ENCODE results near the gene GMDS.

GMDS gene

GRCh38 chr6:1958257-1958656 is 287.1 kb downstream of the GMDS start:
- H2BK15ac ChIP-seq (ENCODE audit: low read depth, poor library complexity, severe bottlenecking) = no peak overlapping the region
- no peak overlapping the region for H3K4me2 ChIP-seq (ENCODE audit: low read length, poor library complexity, severe bottlenecking)
- no peak overlapping the region for H2BK12ac ChIP-seq (ENCODE audit: low read length in 2 of 2)
- peaks cover 2% of the 10 kb centered on the region for H3K79me1 ChIP-seq (replicated peaks; ENCODE audit: low read length, poor library complexity, severe bottlenecking)
- H4K8ac ChIP-seq (ENCODE audit: low read length) = no peak overlapping the region
- H3K27me3 ChIP-seq (ENCODE audit: control insufficient read depth in 1 of 2, insufficient read depth in 1 of 2, low read length in 2 of 2) = no peaks in the 10 kb centered on the region
- peaks cover 3% of the 10 kb centered on the region for H3K4me1 ChIP-seq (ENCODE audit: control insufficient read depth, insufficient read depth, low read depth, low read length)
- no peak overlapping the region for H3K14ac ChIP-seq (ENCODE audit: low read length in 2 of 2)
- no peak overlapping the region for H2BK120ac ChIP-seq (ENCODE audit: low read depth, low read length)
- WGBS = 85% methylated on average over 2 of the region's 4 CpGs
- H3K23ac ChIP-seq (ENCODE audit: low read length in 2 of 2) = no peak overlapping the region
- H3K4me3 ChIP-seq (ENCODE audit: insufficient read depth in 1 of 2, low read depth in 1 of 2, low read length in 2 of 2) = no peak overlapping the region
- no peak overlapping the region for H2AK5ac ChIP-seq (ENCODE audit: low read length, severe bottlenecking)
- no peak overlapping the region for H4K91ac ChIP-seq (ENCODE audit: low read length)
- H3K9ac ChIP-seq (ENCODE audit: low read length) = no peak overlapping the region
- no peak overlapping the region for H2BK5ac ChIP-seq (ENCODE audit: low read depth, low read length, poor library complexity, severe bottlenecking)
- no peaks in the 10 kb centered on the region for H3K9me3 ChIP-seq (ENCODE audit: control insufficient read depth, low read length)
- no peak for DNase-seq
- no peak overlapping the region for H3K18ac ChIP-seq (ENCODE audit: low read depth in 1 of 2, low read length in 2 of 2)
- H3K4ac ChIP-seq (ENCODE audit: low read depth in 1 of 2, low read length in 2 of 2) = no peak overlapping the region
- H2AFZ ChIP-seq (ENCODE audit: low read depth, low read length) = no peak overlapping the region
- H3K27ac ChIP-seq (ENCODE audit: low read length, poor library complexity, severe bottlenecking) = no peak overlapping the region
- peaks cover 0 to 3% of the 10 kb centered on the region in 2 experiments for H3K36me3 ChIP-seq (ENCODE audit: control insufficient read depth in 1 of 2, insufficient read depth in 2 of 2, low read depth in 1 of 2, low read length in 2 of 2)

GRCh38 chr6:1957746-1958145 is 287.7 kb downstream of the GMDS start:
- WGBS = 96% methylated on average over 3 of the region's 5 CpGs

GRCh38 chr6:1952740-1953360 is 292.6 kb downstream of the GMDS start:
- Histone ChIP-seq H3K27ac (ENCODE audit: low read length, poor library complexity, severe bottlenecking) (peak overlapping the region; percentile 77), H3K18ac (ENCODE audit: low read depth in 1 of 2, low read length in 2 of 2) (no peak overlapping the region), H2BK15ac (ENCODE audit: low read depth, poor library complexity, severe bottlenecking) (no peak overlapping the region), H3K36me3 (ENCODE audit: control insufficient read depth in 1 of 2, insufficient read depth in 2 of 2, low read depth in 1 of 2, low read length in 2 of 2) (no peaks in the 10 kb centered on the region), H2BK5ac (ENCODE audit: low read depth, low read length, poor library complexity, severe bottlenecking) (no peak overlapping the region), H3K23ac (ENCODE audit: low read length in 2 of 2) (peak overlapping the region in 1 of 2 experiments; percentile 77), H3K4ac (ENCODE audit: low read depth in 1 of 2, low read length in 2 of 2) (no peak overlapping the region), H3K4me2 (ENCODE audit: low read length, poor library complexity, severe bottlenecking) (no peak overlapping the region), H2AFZ (ENCODE audit: low read depth, low read length) (no peak overlapping the region), H3K9ac (ENCODE audit: low read length) (no peak overlapping the region), H3K9me3 (ENCODE audit: control insufficient read depth, low read length) (no peaks in the 10 kb centered on the region), H4K8ac (ENCODE audit: low read length) (no peak overlapping the region), H2AK5ac (ENCODE audit: low read length, severe bottlenecking) (no peak overlapping the region), H2BK120ac (ENCODE audit: low read depth, low read length) (no peak overlapping the region), H3K4me3 (ENCODE audit: insufficient read depth in 1 of 2, low read depth in 1 of 2, low read length in 2 of 2) (no peak overlapping the region), H3K14ac (ENCODE audit: low read length in 2 of 2) (no peak overlapping the region), H2BK12ac (ENCODE audit: low read length in 2 of 2) (no peak overlapping the region), H3K27me3 (ENCODE audit: control insufficient read depth in 1 of 2, insufficient read depth in 1 of 2, low read length in 2 of 2) (no peaks in the 10 kb centered on the region), H4K91ac (ENCODE audit: low read length) (no peak overlapping the region), H3K79me1 (replicated peaks; ENCODE audit: low read length, poor library complexity, severe bottlenecking) (peaks cover 2% of the 10 kb centered on the region), H3K4me1 (ENCODE audit: control insufficient read depth, insufficient read depth, low read depth, low read length) (peaks cover 5% of the 10 kb centered on the region)
- DNase-seq = peak; percentile 59
- WGBS = 78% methylated on average over 11 of the region's 14 CpGs

More at GRCh38 chr6:1957746-1958145, 287.7 kb downstream of the GMDS start:
- no peak overlapping the region for H3K4me2 ChIP-seq (ENCODE audit: low read length, poor library complexity, severe bottlenecking)
- H4K91ac ChIP-seq (ENCODE audit: low read length) = no peak overlapping the region
- no peak overlapping the region for H3K4ac ChIP-seq (ENCODE audit: low read depth in 1 of 2, low read length in 2 of 2)
- no peak overlapping the region for H4K8ac ChIP-seq (ENCODE audit: low read length)
- no peaks in the 10 kb centered on the region for H3K27me3 ChIP-seq (ENCODE audit: control insufficient read depth in 1 of 2, insufficient read depth in 1 of 2, low read length in 2 of 2)
- H2BK120ac ChIP-seq (ENCODE audit: low read depth, low read length) = no peak overlapping the region
- no peak overlapping the region for H3K4me3 ChIP-seq (ENCODE audit: insufficient read depth in 1 of 2, low read depth in 1 of 2, low read length in 2 of 2)
- H3K27ac ChIP-seq (ENCODE audit: low read length, poor library complexity, severe bottlenecking) = no peak overlapping the region
- DNase-seq = no peak
- no peak overlapping the region for H3K9ac ChIP-seq (ENCODE audit: low read length)
- H2AK5ac ChIP-seq (ENCODE audit: low read length, severe bottlenecking) = peak overlapping the region; percentile 36
- H2BK12ac ChIP-seq (ENCODE audit: low read length in 2 of 2) = no peak overlapping the region
- peaks cover 5% of the 10 kb centered on the region for H3K4me1 ChIP-seq (ENCODE audit: control insufficient read depth, insufficient read depth, low read depth, low read length)
- no peak overlapping the region for H2AFZ ChIP-seq (ENCODE audit: low read depth, low read length)
- H3K18ac ChIP-seq (ENCODE audit: low read depth in 1 of 2, low read length in 2 of 2) = no peak overlapping the region
- H2BK15ac ChIP-seq (ENCODE audit: low read depth, poor library complexity, severe bottlenecking) = no peak overlapping the region
- H3K9me3 ChIP-seq (ENCODE audit: control insufficient read depth, low read length) = no peaks in the 10 kb centered on the region
- H2BK5ac ChIP-seq (ENCODE audit: low read depth, low read length, poor library complexity, severe bottlenecking) = no peak overlapping the region
- H3K36me3 ChIP-seq (ENCODE audit: control insufficient read depth in 1 of 2, insufficient read depth in 2 of 2, low read depth in 1 of 2, low read length in 2 of 2) = peaks cover 0 to 3% of the 10 kb centered on the region in 2 experiments
- H3K79me1 ChIP-seq (replicated peaks; ENCODE audit: low read length, poor library complexity, severe bottlenecking) = peaks cover 2% of the 10 kb centered on the region
- H3K23ac ChIP-seq (ENCODE audit: low read length in 2 of 2) = no peak overlapping the region
- no peak overlapping the region for H3K14ac ChIP-seq (ENCODE audit: low read length in 2 of 2)

- peaks cover 2% of the 10 kb centered on the region for H3K79me1 ChIP-seq (replicated peaks; ENCODE audit: low read length, poor library complexity, severe bottlenecking)
- no peaks in the 10 kb centered on the region for H3K36me3 ChIP-seq (ENCODE audit: control insufficient read depth in 1 of 2, insufficient read depth in 2 of 2, low read depth in 1 of 2, low read length in 2 of 2)
- peaks cover 3% of the 10 kb centered on the region for H3K4me1 ChIP-seq (ENCODE audit: control insufficient read depth, insufficient read depth, low read depth, low read length)
- no peak overlapping the region for H3K9ac ChIP-seq (ENCODE audit: low read length)
- H3K4me2 ChIP-seq (ENCODE audit: low read length, poor library complexity, severe bottlenecking) = no peak overlapping the region
- H2BK120ac ChIP-seq (ENCODE audit: low read depth, low read length) = no peak overlapping the region
- H2BK12ac ChIP-seq (ENCODE audit: low read length in 2 of 2) = no peak overlapping the region
- H3K27ac ChIP-seq (ENCODE audit: low read length, poor library complexity, severe bottlenecking) = no peak overlapping the region
- H3K14ac ChIP-seq (ENCODE audit: low read length in 2 of 2) = no peak overlapping the region
- no peak overlapping the region for H2AFZ ChIP-seq (ENCODE audit: low read depth, low read length)
- H3K4ac ChIP-seq (ENCODE audit: low read depth in 1 of 2, low read length in 2 of 2) = no peak overlapping the region
- H3K23ac ChIP-seq (ENCODE audit: low read length in 2 of 2) = no peak overlapping the region
- H2BK5ac ChIP-seq (ENCODE audit: low read depth, low read length, poor library complexity, severe bottlenecking) = no peak overlapping the region
- no peak overlapping the region for H3K18ac ChIP-seq (ENCODE audit: low read depth in 1 of 2, low read length in 2 of 2)
- no peaks in the 10 kb centered on the region for H3K27me3 ChIP-seq (ENCODE audit: control insufficient read depth in 1 of 2, insufficient read depth in 1 of 2, low read length in 2 of 2)
- H3K4me3 ChIP-seq (ENCODE audit: insufficient read depth in 1 of 2, low read depth in 1 of 2, low read length in 2 of 2) = no peak overlapping the region
- no peak overlapping the region for H2BK15ac ChIP-seq (ENCODE audit: low read depth, poor library complexity, severe bottlenecking)
- H4K91ac ChIP-seq (ENCODE audit: low read length) = no peak overlapping the region
- 82% methylated on average over 6 of the region's 6 CpGs for WGBS
- H3K9me3 ChIP-seq (ENCODE audit: control insufficient read depth, low read length) = no peaks in the 10 kb centered on the region
- no peak for DNase-seq
- H2AK5ac ChIP-seq (ENCODE audit: low read length, severe bottlenecking) = no peak overlapping the region
- no peak overlapping the region for H4K8ac ChIP-seq (ENCODE audit: low read length)
These were observed 294.8 kb downstream of the GMDS start for GRCh38 chr6:1950631-1951030.

Measured in mesenchymal stem cell (in vitro differentiated cells and primary cell).